ENCODE data around the gene HOXD1.

Gene HOXD1

DNA sequence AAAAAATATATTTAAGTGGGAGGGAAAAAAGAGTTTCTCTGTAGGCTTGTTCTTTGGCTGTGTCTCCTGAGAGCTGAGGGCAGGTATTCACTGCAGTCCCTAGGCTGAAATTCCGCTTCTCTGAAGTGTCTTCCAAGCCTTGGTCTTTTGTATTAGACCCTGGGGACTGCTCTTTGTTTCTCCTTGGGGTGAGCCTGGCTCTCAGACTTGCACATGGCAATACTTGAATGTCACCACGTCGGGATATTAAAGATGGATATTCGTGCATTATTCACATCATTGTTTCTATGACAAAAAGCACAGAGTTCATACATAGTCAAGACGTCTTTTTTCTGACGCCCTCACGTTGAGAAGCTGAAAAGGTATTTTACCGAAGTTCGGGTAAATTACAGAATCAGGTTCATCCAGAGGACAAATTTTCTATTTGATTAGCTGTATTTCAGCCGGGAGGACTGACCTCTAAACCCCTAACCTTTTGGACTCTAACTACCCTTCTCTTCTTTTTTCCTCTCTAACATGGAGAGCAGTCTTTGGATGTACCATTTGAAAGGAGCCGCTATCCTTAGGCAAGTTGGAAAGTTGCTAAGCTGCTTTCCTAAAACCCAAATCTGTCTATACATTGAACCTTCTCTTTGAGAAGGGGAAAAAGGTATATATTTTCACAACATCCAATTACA, 33.8 kb upstream of the HOXD1 start:
- no peak for DNase-seq

- no peak for DNase-seq
These were observed 33.0 kb upstream of the HOXD1 start for GRCh38 chr2:176155356-176156044.

DNA sequence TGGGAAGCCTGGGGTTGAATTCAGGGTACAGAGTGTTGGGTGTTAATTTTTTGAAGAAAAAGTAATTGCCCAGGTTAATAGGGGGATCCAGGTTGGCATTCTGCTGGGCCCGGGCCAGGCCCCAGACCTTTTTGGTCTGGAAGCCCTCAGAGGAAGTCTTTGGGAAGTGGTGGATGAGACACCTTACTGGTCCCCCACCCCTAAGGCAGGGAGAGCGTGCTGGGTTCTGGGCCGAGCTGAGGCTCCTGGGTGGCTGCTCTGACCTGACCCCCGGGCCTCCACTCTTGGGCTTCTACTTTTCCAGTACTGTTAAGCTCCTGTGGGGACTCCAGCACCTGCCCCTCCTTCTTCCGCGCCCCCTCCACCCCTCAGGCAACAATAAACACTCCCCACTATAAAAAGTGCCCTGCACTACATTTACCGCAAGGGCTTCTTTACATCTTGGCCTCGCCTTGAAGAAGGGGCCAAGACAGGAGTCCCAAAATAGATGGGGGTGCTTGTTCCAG, 32.1 kb upstream of the HOXD1 start:
- no peak for DNase-seq

DNA sequence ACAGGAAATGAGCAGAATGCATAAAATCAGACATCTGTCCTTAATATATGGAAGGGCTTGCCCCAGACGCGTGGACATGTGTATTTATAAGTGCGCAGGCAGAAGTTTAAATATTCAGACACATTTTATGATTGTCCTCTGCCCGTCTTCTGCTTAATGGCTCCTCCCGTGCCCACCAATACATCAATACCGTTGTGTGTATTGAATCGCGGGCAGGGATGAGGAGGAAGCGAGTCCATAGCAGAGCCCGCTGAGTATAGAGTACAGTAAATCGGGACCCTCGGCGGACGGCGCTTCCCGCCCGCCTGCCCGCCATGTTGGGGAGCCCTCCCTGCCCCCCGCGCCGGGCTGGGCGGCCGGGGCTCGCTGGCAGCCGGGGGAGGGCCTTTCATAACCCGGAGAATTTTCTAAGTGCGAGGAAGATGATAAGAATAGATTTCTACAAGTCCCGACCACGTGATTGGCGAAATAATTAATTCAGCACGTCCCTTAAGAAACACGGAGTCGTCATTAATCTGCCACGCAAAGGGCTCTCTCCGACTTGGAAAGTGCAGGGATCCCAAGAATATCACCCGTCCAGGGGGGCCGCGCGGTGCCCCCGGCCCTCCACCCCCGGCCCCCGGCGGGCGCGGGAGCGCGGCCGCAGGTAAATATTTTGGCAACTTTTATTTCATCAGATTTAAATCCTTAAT, 31.5 kb upstream of the HOXD1 start, which contains the start of gene HOXD3:
TSS of gene HOXD3 (plus strand) at position 501 of the 692 bp plus-strand sequence. CDS start 11,808 bp downstream, outside the sequence.
- DNase-seq: no peak

DNA sequence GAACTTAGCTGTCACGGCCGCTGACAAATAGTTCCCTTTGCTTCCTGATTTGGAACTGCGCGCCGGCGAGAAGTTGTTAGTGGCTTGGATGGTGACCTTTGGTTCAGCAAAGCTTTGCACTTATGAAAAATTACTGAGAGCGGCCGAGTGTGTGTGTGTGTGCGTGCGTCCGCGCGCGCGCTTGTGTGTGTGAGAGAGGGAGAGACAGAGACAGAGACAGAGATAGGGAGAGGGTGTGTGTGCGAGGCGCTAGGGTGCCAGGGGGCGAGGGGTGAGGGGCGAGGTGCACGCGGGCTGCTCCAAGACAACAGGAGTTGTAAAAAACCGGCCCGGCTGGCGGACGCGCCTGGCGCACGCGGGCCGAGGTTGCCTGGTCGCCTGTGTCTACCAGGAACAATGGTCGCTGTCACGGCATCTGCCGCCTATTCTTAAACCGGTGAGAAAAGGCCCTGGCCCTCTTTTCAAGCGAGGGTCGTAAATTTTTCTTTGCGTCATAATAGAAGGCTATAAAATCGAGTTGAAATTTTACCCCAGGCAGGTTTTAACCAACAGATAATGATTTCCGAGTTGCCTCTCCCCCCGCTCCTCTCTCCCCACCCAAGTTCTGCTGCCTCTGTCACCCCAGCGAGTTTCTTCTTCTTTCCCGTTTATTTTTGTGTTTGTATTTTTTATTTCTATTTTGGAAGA, 30.8 kb upstream of the HOXD1 start:
- no peak for DNase-seq

DNA sequence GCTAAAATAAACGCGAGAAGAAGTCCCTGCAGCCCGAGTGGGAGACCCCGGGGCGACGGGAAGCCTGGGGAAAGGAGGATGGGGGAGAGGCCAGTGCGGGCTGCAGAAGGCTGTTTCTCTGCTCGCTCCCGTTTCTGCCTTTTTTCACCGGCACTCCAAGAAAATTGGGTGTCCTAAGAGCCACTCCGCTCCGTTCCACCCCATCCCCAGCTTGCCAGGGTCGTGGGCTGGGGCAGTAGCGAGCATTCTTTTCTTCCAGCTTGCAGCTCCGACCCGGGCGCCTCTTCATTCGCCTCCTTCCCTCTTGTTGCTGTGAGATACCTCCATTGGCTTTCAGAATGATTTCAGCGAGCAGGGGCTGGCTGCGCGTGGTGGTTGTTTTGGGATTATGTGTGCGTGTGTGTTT, 30.3 kb upstream of the HOXD1 start:
- no peak for DNase-seq

DNA sequence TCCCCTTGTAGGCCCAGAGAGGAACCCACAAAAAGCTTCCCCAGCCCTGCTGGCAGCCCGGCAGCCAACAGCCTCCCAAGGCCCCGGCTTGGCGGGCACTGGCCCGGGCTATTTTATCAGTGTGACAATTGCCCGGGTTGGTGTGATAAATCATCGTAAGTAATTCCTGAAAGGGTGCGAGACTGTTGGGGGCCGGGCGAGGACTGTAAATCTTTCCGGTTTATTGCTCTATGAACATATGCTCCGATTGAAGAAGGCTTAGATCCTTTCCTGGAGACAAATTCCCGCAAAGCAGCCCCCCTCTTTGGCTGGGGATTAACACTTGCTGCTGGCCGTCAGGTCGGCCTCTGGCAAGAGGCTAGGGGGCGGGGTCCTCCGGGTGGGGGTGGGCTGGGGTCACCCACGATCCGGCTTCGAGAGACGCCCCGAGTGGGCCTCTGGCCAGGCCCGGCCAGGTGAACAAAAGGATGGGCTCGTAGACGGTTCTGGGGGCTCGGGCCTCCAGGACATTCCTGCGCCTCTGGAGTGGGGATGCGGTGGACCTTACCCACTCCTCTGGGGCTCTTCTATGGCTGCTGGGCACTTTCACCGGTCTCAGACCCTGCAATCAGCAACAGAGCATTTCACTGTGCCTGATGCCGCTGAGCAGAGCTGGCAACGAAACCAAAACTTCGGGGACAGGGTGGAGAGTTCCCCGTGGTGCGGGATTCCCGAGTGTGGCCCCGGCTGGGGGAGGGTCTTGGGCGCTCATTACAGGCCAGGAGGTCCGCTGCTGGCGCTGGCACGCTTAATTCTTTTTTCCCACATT, 29.4 kb upstream of the HOXD1 start:
- no peak for DNase-seq

GRCh38 chr2:176159663-176160250, 28.7 kb upstream of the HOXD1 start:
- DNase-seq: no peak

DNA sequence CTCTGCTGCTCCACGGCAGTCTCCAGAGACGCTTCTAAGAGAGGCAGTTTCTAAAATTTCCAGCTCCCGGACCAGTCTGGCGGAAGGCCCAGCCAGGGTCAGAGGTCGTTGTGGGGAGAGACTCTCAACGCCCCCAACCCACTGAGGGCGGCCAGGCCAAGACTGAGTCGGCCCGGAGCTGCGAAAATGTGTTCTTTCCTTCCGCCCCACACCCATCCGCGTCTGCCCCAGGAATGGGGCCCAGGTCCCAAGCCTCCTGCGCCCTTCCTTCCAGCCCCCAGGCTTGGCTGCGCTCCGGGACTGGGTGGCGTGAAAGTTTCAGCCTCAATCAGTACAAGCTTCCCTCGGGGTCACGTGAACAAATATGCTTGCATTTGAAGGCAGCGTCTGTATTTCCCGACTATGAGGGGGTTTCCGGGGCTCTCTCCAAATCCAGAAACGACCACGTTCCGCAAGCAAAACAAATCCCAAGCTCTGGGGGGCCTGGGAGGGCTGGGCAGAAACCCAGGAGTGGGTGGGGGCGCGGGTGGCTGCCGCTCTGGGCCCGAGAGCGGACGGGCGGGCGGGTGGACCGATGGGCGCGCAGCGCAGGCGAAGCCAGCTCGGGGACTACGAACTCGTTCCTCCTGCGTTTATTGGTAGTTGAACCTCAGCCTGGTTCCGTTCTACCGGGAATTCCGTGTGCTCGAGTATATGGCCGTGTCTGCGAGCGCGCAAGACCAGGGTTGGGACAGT, 28.1 kb upstream of the HOXD1 start:
- no peak for DNase-seq

- no peak for DNase-seq
These were observed 27.3 kb upstream of the HOXD1 start for GRCh38 chr2:176160986-176161824.

DNA sequence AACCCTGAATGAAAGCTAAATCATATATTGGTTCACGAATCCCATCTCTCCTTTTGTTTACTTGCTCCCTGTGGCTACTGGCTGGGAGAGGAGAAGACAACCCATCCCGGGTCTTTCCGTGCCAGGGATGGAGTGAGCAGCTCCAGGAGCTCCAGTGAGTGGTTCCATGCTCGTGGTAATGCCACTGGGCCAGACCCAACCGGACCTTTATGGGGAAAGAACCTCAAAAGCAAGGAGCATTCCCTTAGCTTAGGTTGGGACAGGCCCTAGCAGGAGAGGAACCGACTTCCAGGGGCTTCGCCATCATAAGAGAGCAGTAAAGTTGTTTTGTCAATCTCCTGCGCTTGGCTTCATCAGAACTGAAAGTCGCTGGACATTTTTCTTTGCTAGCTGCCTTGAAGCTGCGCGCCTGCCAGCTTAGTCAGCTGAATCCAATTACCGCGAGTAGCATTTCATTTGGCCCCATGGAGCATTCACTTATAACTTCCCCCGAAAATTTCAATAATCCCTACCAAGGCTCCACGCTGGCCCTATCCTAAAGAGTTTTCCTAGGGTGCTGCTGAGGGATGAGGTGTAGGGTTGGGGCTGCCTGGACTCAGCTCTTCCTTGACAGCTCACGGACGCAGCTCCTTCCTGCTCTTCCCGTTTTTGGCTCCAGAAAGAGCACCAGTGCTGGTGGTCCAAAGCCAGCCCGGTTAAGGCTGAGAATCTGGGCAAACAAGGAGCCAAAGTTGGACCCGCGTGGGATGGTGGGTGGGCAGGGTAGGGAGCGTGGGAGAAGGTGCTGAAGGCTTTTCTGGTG, 26.4 kb upstream of the HOXD1 start:
- no peak for DNase-seq

DNA sequence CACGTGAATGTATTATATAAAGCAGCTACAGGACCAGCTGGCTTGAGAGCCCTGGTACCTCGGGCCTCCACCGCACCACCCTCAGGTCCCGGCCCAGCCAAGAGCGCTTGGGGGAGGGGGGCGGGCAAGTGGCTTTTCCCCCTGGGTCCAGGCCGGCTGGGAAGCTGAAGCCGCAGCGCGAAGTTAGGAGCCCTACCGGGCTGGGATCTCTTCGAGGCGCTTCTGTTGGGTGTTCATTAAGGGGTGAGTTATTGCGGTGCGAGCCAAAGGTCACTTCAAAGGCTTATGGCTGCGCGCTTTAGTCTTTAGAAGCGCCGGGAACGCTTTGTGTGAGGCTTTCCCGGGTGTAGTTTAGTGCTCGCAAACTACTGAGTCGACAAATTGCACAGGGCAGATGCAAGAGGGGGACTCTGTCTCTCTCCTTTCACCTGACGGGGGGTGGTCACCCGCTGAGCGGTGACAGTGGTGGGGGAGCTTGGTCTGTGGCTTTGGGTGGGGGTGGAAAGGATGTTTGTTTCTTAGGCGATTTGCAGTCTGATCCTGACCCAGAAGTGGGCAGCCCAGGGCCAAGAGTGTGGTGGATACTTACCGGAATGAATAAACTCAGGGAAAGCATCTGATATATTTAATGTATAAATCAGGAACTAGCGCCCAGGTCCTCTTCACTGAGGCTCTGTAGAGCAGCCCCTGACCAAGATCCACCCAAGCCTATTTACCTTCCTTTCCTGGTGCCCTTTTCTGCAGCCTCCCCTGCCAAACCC, 25.4 kb upstream of the HOXD1 start:
- no peak for DNase-seq

DNA sequence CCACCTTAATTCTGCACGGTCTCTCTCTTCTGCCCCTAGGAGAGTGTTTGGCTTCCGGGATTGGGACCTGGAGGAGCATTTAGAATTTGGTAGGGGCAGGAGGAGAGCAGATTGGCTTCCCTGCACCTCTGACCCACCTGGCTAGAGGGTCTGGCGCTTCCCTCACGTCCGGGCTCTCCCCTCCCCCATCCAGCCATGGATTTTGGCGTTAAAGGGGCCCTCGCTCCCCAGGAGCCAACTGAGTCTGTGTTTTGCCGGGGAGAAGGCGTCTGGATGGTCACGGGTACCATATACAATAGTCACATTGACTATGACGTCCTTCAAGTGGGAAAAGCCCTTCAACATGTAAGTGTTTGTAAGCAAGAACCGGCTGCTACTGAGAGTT, 24.8 kb upstream of the HOXD1 start:
- DNase-seq: no peak

GRCh38 chr2:176164201-176164600, 24.3 kb upstream of the HOXD1 start:
- no peak for DNase-seq

DNA sequence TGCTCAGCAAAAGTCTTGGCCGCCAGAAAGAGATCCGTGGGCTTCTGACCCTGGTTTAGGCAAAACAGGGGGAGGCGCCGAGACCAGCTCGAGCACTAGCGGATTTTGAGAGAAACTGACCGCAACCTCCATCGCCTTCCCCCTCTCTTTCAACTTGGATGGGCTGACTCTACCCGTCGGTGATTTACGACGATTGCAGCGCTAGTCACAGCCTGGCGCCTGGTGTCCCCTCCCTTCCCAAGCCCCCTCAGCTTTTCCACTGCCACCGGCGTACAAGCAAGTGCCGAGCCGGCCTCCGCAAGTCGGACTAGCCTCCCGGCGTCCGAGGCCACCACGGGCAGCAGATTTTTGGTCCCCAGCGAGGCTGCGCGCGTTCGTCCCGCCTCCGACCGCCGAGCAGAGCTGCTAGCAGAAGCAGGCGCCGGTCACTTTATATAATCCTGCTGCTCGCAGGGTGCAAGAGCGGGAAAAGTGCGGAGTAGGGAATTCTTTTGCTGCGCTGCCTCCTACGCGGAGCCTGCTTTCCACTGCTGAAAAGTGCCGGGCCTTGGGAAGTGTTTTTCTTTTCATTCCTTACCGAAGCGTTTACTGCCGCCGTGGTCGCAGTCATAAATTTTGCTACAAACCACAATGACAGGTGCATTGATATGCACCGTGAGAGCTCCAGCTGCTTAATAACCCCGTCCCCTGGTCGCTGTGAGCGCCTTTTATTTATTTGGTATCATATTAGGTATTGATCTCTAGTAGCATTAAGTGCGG, 23.7 kb upstream of the HOXD1 start:
- DNase-seq: no peak

- DNase-seq: no peak
These were observed 23.0 kb upstream of the HOXD1 start for GRCh38 chr2:176165370-176166050.

GRCh38 chr2:176166272-176166671, 22.2 kb upstream of the HOXD1 start:
- DNase-seq: no peak
